K562 (cell line): ENCODE data around the gene SCLY.

Source experiments
- ZNF384 ChIP-seq: IDR thresholded peaks from 2 replicates; pipeline ENCODE4 v1.6.1; 2012; ENCODE audit warnings: low read depth, low read length, improper control_type of control experiment
- TF ChIP-seq, protein P1 (sequence below), 3 experiments: IDR thresholded peaks in 2 of 3; conservative IDR thresholded peaks in 1 of 3; 2 replicates each; pipeline ENCODE4 v1.5.1; 2011 to 2012; ENCODE audit warnings: low read length in 3 of 3, mild to moderate bottlenecking in 3 of 3, control low read depth in 2 of 3, improper control_type of control experiment in 1 of 3, inconsistent platforms in 1 of 3, low read depth in 1 of 3, mixed read lengths in 1 of 3, moderate library complexity in 1 of 3; ENCODE audit not compliant: insufficient read depth in 2 of 3

DNA sequence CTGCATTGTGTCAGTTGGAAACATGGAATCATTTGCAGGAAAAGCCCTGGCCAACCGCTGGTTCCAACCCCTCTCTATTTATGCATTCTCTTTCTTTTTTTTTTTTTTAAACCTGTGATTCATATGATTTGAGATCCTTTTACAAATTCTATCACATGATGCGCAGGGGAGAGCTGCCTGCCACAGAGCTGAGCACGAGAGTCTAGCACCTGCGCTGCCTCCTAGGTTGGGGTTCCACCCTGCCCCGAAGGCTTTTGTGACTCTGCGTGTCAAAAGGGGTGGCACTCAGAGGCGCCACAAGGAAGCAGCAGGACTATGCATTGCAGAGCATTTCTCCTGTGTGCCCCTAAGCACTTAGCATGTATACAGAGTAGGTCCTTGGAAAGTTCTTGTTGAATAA is 22.0 kb downstream of the SCLY start:
- no peak for TF ChIP-seq ZNF384
- TF ChIP-seq, protein P1, sequence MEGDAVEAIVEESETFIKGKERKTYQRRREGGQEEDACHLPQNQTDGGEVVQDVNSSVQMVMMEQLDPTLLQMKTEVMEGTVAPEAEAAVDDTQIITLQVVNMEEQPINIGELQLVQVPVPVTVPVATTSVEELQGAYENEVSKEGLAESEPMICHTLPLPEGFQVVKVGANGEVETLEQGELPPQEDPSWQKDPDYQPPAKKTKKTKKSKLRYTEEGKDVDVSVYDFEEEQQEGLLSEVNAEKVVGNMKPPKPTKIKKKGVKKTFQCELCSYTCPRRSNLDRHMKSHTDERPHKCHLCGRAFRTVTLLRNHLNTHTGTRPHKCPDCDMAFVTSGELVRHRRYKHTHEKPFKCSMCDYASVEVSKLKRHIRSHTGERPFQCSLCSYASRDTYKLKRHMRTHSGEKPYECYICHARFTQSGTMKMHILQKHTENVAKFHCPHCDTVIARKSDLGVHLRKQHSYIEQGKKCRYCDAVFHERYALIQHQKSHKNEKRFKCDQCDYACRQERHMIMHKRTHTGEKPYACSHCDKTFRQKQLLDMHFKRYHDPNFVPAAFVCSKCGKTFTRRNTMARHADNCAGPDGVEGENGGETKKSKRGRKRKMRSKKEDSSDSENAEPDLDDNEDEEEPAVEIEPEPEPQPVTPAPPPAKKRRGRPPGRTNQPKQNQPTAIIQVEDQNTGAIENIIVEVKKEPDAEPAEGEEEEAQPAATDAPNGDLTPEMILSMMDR (IDR thresholded peaks at IDR 0.05 in 2 of 3, conservative IDR thresholded peaks at IDR 0.05 in 1 of 3; ENCODE audit: insufficient read depth in 2 of 3, low read depth in 1 of 3, low read length in 3 of 3) = no peak
